Cardiac muscle cell (in vitro differentiated cells and primary cell): ENCODE results near the gene CTNND1. TPM values are rescaled to one million over a fixed set of nuclear protein-coding genes. Genes with fewer than 3 reads are reported as not detected.
A peak's percentile ranks its signal among the peaks of the same experiment; 100 is the strongest.

Experiments
- DNase-seq, 2 donors: peaks; one replicate each; pipeline versions ENCODE4 v3.0.0 to v3.0.0-alpha.2; 2010 to 2017; ENCODE audit warnings: low read depth in 1 of 2, low spot score in 1 of 2
- H3K27ac ChIP-seq: fragments of 200-600 bp; sonication (generic); 2 replicates; pipeline ENCODE4 v1.5.1; 2016
- H3K27me3 ChIP-seq: fragments of 200-600 bp; sonication (generic); 2 replicates; pipeline ENCODE4 v1.6.0; 2016; ENCODE audit warnings: control low read depth
- H3K36me3 ChIP-seq: fragments of 200-600 bp; sonication (generic); 2 replicates; pipeline ENCODE4 v1.5.1; 2016; ENCODE audit warnings: control low read depth
- H3K4me1 ChIP-seq: fragments of 200-600 bp; sonication (generic); 2 replicates; pipeline ENCODE4 v1.8.1; 2017; ENCODE audit warnings: low read depth, mild to moderate bottlenecking, mixed run types
- H3K4me3 ChIP-seq: fragments of 200-600 bp; sonication (generic); 2 replicates; pipeline ENCODE4 v1.5.1; 2016; ENCODE audit warnings: mild to moderate bottlenecking
- H3K9me3 ChIP-seq: fragments of 200-600 bp; sonication (generic); 2 replicates; pipeline ENCODE4 v1.5.1; 2017; ENCODE audit warnings: low read depth, mild to moderate bottlenecking, control low read depth
- polyA plus RNA-seq: library from polyadenylated mRNA; unstranded; fragments of >200 nt; fragmentation: Nextera tagmentation; extraction: Ambion mirVana; gene quantifications from 2 replicates; pipeline ENCODE4 v1.2.1, GENCODE V29; 2016
- total RNA-seq: library from RNA; depleted of rRNA; stranded (reverse); fragments of >200 nt; gene quantifications from 2 replicates; pipeline ENCODE4 v1.2.3, GENCODE V29; 2016
- TF ChIP-seq, protein P1 (sequence below): IDR thresholded peaks from 2 replicates; pipeline ENCODE4 v1.5.1; 2012; ENCODE audit warnings: low read depth, mild to moderate bottlenecking, low read length

Gene CTNND1
- total and polyA plus RNA-seq, 2 experiments from 2014 or later = 95.4 to 125 TPM

DNA sequence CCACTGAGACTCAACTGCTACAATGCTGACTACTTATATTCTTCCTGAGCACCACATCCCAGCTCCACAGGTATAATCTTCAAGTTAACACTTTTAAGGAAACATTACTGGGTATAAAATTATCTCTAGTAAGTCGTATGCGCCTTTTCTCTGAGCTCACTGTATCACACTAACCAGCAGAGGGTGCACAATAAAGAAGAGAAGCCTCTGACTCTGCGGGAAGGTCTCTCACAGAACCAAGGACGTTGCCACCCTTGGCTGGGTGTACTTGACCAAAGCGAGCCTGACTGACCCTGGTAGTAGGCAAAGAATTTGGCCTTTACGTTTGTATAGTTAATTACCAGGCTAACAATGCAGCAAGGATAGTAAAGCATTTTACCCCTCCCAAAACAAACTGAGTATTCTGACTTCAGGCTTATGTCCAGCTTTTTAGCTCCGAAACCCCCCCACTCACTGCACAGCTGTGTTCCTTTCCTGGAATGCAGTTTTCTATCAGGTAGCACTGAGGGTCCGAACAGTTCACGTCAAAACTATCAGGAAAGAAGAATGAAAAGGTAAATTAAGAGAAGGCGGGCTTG is 9.8 kb upstream of the CTNND1 start, which contains the start of gene BTBD18:
BTBD18 (minus strand) TSS at position 144 of the 578 bp plus-strand sequence. CDS start 631 bp downstream, outside the sequence.
- H3K27me3 ChIP-seq = no peaks in the 10 kb centered on the region
- no peaks in the 10 kb centered on the region for H3K9me3 ChIP-seq
- peaks cover 7% of the 10 kb centered on the region for H3K36me3 ChIP-seq
- H3K4me3 ChIP-seq = no peak within 1 kb of the TSS
- TF ChIP-seq, protein P1, sequence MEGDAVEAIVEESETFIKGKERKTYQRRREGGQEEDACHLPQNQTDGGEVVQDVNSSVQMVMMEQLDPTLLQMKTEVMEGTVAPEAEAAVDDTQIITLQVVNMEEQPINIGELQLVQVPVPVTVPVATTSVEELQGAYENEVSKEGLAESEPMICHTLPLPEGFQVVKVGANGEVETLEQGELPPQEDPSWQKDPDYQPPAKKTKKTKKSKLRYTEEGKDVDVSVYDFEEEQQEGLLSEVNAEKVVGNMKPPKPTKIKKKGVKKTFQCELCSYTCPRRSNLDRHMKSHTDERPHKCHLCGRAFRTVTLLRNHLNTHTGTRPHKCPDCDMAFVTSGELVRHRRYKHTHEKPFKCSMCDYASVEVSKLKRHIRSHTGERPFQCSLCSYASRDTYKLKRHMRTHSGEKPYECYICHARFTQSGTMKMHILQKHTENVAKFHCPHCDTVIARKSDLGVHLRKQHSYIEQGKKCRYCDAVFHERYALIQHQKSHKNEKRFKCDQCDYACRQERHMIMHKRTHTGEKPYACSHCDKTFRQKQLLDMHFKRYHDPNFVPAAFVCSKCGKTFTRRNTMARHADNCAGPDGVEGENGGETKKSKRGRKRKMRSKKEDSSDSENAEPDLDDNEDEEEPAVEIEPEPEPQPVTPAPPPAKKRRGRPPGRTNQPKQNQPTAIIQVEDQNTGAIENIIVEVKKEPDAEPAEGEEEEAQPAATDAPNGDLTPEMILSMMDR = peak; percentile 61
- H3K4me1 ChIP-seq = no peaks in the 10 kb centered on the region
- peak; percentile 70 to 76 for DNase-seq
- H3K27ac ChIP-seq = peak within 1 kb of the TSS; percentile 42

GRCh38 chr11:57752954-57753353 is 8.6 kb upstream of the CTNND1 start:
- H3K9me3 ChIP-seq = no peaks in the 10 kb centered on the region
- H3K4me1 ChIP-seq = no peaks in the 10 kb centered on the region
- no peaks in the 10 kb centered on the region for H3K27me3 ChIP-seq
- H3K27ac ChIP-seq = no peak overlapping the region
- peaks cover 3% of the 10 kb centered on the region for H3K36me3 ChIP-seq
- H3K4me3 ChIP-seq = no peak overlapping the region
- no peak for DNase-seq
- TF ChIP-seq, protein P1 = no peak

- H3K27ac ChIP-seq = no peak overlapping the region
- no peaks in the 10 kb centered on the region for H3K27me3 ChIP-seq
- no peak overlapping the region for H3K4me3 ChIP-seq
- no peaks in the 10 kb centered on the region for H3K9me3 ChIP-seq
- no peak for DNase-seq
- peaks cover 3% of the 10 kb centered on the region for H3K4me1 ChIP-seq
- peaks cover 5% of the 10 kb centered on the region for H3K36me3 ChIP-seq
- TF ChIP-seq, protein P1 = no peak
These were observed 3.4 kb upstream of the CTNND1 start for GRCh38 chr11:57758174-57758573.

GRCh38 chr11:57762235-57762861 is 746 bp downstream of the CTNND1 start:
- Histone ChIP-seq H3K36me3 (peaks cover 5% of the 10 kb centered on the region), H3K9me3 (no peaks in the 10 kb centered on the region), H3K27ac (peak overlapping the region; percentile 100), H3K4me1 (peaks cover 19% of the 10 kb centered on the region), H3K4me3 (peak overlapping the region; percentile 100), H3K27me3 (no peaks in the 10 kb centered on the region)
- TF ChIP-seq, protein P1 = no peak
- peak in 1 of 2 donors; percentile 26 for DNase-seq

DNA sequence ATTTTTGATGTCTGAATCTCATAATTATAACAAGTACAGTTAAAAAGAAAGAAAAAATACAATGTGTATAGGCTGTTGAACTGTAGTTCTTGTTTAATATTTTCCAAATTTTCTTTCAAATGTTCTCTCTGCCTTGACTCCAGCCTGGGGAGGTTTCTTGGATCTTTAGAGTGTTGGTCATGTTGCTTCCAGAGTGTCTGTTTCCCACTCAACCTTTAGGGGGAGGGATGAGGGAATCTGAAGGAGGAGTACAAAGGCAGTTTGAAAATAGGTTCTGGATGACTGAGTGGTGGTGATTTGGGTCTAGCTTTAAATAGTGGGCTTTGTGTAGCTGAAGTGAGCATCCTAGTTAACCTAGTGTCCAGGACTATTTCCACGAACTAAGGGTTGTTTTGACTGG is 2.0 kb downstream of the CTNND1 start:
- DNase-seq = peak; percentile 50 to 55
- Histone ChIP-seq H3K4me1 (peaks cover 19% of the 10 kb centered on the region), H3K36me3 (peaks cover 5% of the 10 kb centered on the region), H3K27me3 (no peaks in the 10 kb centered on the region), H3K27ac (peak overlapping the region; percentile 100), H3K4me3 (peak overlapping the region; percentile 100), H3K9me3 (no peaks in the 10 kb centered on the region)
- TF ChIP-seq, protein P1 = peak; percentile 55
